K562 (cell line): Measurements from ENCODE around the gene GALNS. TPM values are rescaled to one million over a fixed set of nuclear protein-coding genes. Genes with fewer than 3 reads are reported as not detected.

Experiments
- ADNP ChIP-seq: fragments of 200-800 bp; sonication (Bioruptor generic); IDR thresholded peaks from 2 replicates; pipeline ENCODE4 v1.6.1; 2016; ENCODE audit warnings: missing genetic modification characterization, missing compliant biosample characterization
- CBFB ChIP-seq: sonication (generic); formaldehyde crosslinking; IDR thresholded peaks from 2 replicates; pipeline ENCODE4 v1.4.0; 2020; ENCODE audit warnings: mild to moderate bottlenecking, missing genetic modification reagents
- CBX1 ChIP-seq: sonication (generic); IDR thresholded peaks from 2 replicates; pipeline ENCODE4 v1.6.1; 2016; ENCODE audit warnings: antibody characterized with exemption, low read depth, mild to moderate bottlenecking
- KAT2B ChIP-seq: IDR thresholded peaks from one replicate; pipeline ENCODE4 v1.6.1; 2012; ENCODE audit warnings: low read depth, mild to moderate bottlenecking, control low read depth, inconsistent platforms, low read length, moderate library complexity
- RBM39 ChIP-seq: fragments of 200-400 bp; formaldehyde crosslinking; optimal IDR thresholded peaks from 2 replicates; pipeline ENCODE3; 2018; ENCODE audit warnings: low read depth, low read length
- SAFB ChIP-seq: fragments of 200-400 bp; formaldehyde crosslinking; IDR thresholded peaks from 2 replicates; pipeline ENCODE4 v1.6.1; 2017; ENCODE audit warnings: low read depth, low read length, borderline replicate concordance
- SRF ChIP-seq, 2 experiments: fragments of 250-450, 450-650 bp in 1 of 2; sonication (Bioruptor Pico) in 1 of 2; sonication (generic) in 1 of 2; formaldehyde crosslinking; IDR thresholded peaks; 2 replicates each; pipeline versions ENCODE4 v1.5.0 to v1.5.1; 2020 to 2022; ENCODE audit warnings: mild to moderate bottlenecking in 1 of 2, missing genetic modification reagents in 1 of 2
- TAF15 ChIP-seq: fragments of 200-400 bp; formaldehyde crosslinking; IDR thresholded peaks from 2 replicates; pipeline ENCODE4 v1.6.1; 2017; ENCODE audit warnings: mild to moderate bottlenecking, low read depth, low read length, moderate library complexity
- TBP ChIP-seq: optimal IDR thresholded peaks from 2 replicates; pipeline ENCODE3; 2011; ENCODE audit warnings: low read depth, low read length, improper control_type of control experiment
- ZBTB17 ChIP-seq: fragments of 450-650 bp; formaldehyde crosslinking; IDR thresholded peaks from 2 replicates; pipeline ENCODE4 v1.4.0; 2020; ENCODE audit warnings: mild to moderate bottlenecking
- ZNF197 ChIP-seq: fragments of 200-800 bp; sonication (Bioruptor generic); IDR thresholded peaks from 2 replicates; pipeline ENCODE4 v1.6.1; 2016; ENCODE audit warnings: low read depth, missing genetic modification characterization, missing compliant biosample characterization
- polyA plus RNA-seq, 8 experiments: library from polyadenylated mRNA; depleted of rRNA in 4 of 8; stranded (reverse) in 5 of 8; unstranded in 3 of 8; fragments of >200 nt; fragmentation: Nextera tagmentation in 2 of 8; fragmentation: Illumina TruSeq in 1 of 8; extraction: Ambion mirVana in 2 of 8; extraction: Trizol in 1 of 8; gene quantifications; 2 replicates each; pipeline versions ENCODE4 v1.2.1 to v1.2.3, GENCODE V29; 2011 to 2014; ENCODE audit warnings: inconsistent platforms in 1 of 8, missing spikeins in 1 of 8
- total RNA-seq, 7 experiments: library from RNA; depleted of rRNA in 6 of 7; stranded (reverse); fragments of >200 nt in 6 of 7; fragmentation: Illumina TruSeq in 2 of 7; extraction: Trizol in 2 of 7; gene quantifications; 2 replicates each; pipeline versions ENCODE4 v1.2.1 to v1.2.3, GENCODE V29; 2011 to 2021; ENCODE audit warnings: low replicate concordance in 1 of 7
- TF ChIP-seq, protein P1 (sequence below): fragments of 200-400 bp; formaldehyde crosslinking; IDR thresholded peaks from 2 replicates; pipeline ENCODE4 v1.6.1; 2017; ENCODE audit warnings: mild to moderate bottlenecking, low read depth, low read length, moderate library complexity
- TF ChIP-seq, protein P2 (sequence below): fragments of 450-650 bp; formaldehyde crosslinking; IDR thresholded peaks from 2 replicates; pipeline ENCODE4 v1.4.0; 2022; ENCODE audit warnings: missing genetic modification characterization
- TF ChIP-seq, protein P3 (sequence below): fragments of 250-450 bp; sonication (Bioruptor Pico); IDR thresholded peaks from 2 replicates; pipeline ENCODE4 v1.5.0; 2020; ENCODE audit warnings: mild to moderate bottlenecking
- TF ChIP-seq, protein P4 (sequence below): fragments of 450-650 bp; formaldehyde crosslinking; IDR thresholded peaks from 2 replicates; pipeline ENCODE4 v1.4.0; 2022; ENCODE audit warnings: mild to moderate bottlenecking, moderate library complexity

The GALNS gene
- total and polyA plus RNA-seq, 9 of the 15 experiments (the other 6 are each of a cell fraction or from before 2014, with no cell fraction given) = 0.38 to 13.2 (median 4.3) TPM

DNA sequence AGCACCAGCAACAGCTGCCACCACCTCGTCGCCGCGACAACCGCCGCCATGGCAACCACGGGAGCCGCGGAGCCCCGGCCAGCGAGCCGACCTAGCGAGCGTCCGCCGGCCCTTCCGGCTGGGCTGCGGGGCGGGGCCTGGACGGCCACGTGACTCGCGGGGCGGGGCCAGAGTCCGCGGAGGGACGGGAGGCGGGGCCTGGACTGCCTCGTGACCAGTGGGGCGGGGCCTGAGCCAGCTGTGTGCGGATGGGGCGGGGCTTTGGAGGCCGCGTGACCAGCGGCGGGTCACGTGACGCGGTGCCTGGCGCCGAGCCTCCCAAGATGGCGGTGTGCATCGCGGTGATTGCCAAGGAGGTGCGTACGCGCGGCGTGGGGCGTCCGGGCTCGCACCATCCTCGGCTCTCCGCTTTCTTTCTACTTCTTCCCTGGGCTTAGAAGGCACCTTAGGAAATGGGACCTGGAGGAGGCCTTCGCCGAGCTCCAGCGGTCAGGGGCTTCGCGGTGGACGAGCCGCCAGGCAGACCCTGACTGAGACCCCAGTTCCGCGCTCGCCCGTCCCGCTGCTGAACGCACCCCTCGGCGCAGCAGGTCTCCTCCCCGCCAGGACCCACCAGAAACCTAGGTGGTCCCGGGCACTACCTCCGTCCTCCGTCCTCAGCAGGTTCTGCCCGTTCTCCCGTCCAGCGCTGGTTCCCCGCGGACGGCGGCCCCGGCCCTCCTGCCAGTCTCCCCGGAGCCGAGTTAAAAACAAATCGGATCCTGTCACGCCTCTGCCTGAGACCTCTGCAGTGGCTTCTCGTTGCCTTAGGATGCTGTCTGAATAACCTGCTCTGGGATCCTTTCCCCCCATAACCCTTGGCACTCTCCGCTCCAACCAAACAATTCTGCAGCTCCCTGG, at the start of gene GALNS, which contains the start of gene TRAPPC2L (continued):
- TF ChIP-seq, protein P1, sequence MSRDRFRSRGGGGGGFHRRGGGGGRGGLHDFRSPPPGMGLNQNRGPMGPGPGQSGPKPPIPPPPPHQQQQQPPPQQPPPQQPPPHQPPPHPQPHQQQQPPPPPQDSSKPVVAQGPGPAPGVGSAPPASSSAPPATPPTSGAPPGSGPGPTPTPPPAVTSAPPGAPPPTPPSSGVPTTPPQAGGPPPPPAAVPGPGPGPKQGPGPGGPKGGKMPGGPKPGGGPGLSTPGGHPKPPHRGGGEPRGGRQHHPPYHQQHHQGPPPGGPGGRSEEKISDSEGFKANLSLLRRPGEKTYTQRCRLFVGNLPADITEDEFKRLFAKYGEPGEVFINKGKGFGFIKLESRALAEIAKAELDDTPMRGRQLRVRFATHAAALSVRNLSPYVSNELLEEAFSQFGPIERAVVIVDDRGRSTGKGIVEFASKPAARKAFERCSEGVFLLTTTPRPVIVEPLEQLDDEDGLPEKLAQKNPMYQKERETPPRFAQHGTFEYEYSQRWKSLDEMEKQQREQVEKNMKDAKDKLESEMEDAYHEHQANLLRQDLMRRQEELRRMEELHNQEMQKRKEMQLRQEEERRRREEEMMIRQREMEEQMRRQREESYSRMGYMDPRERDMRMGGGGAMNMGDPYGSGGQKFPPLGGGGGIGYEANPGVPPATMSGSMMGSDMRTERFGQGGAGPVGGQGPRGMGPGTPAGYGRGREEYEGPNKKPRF = no peak
- TF ChIP-seq, protein P2, sequence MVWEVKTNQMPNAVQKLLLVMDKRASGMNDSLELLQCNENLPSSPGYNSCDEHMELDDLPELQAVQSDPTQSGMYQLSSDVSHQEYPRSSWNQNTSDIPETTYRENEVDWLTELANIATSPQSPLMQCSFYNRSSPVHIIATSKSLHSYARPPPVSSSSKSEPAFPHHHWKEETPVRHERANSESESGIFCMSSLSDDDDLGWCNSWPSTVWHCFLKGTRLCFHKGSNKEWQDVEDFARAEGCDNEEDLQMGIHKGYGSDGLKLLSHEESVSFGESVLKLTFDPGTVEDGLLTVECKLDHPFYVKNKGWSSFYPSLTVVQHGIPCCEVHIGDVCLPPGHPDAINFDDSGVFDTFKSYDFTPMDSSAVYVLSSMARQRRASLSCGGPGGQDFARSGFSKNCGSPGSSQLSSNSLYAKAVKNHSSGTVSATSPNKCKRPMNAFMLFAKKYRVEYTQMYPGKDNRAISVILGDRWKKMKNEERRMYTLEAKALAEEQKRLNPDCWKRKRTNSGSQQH (CRISPR knock-in tag) = no peak
- TF ChIP-seq TBP (peak; percentile 84), ZBTB17 (no peak), SRF (CRISPR knock-in tag; IDR thresholded peaks at IDR 0.05) (no peak), CBX1 (peak; percentile 86; the same call in 1 of the 2 replicates), TAF15 (no peak), KAT2B (no peak), CBFB (CRISPR knock-in tag) (no peak), ZNF197 (CRISPR knock-in tag) (no peak), SAFB (no peak), ADNP (tag) (no peak), RBM39 (no peak)
- TF ChIP-seq, protein P3, sequence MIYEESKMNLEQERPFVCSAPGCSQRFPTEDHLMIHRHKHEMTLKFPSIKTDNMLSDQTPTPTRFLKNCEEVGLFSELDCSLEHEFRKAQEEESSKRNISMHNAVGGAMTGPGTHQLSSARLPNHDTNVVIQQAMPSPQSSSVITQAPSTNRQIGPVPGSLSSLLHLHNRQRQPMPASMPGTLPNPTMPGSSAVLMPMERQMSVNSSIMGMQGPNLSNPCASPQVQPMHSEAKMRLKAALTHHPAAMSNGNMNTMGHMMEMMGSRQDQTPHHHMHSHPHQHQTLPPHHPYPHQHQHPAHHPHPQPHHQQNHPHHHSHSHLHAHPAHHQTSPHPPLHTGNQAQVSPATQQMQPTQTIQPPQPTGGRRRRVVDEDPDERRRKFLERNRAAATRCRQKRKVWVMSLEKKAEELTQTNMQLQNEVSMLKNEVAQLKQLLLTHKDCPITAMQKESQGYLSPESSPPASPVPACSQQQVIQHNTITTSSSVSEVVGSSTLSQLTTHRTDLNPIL (CRISPR knock-in tag) = no peak
- TF ChIP-seq, protein P4, sequence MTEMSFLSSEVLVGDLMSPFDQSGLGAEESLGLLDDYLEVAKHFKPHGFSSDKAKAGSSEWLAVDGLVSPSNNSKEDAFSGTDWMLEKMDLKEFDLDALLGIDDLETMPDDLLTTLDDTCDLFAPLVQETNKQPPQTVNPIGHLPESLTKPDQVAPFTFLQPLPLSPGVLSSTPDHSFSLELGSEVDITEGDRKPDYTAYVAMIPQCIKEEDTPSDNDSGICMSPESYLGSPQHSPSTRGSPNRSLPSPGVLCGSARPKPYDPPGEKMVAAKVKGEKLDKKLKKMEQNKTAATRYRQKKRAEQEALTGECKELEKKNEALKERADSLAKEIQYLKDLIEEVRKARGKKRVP = no peak
- TF ChIP-seq, all 486 proteins: peak for 108
